Fibroblast of lung (primary cell): ENCODE data around the gene KRT38. TPM values are rescaled to one million over a fixed set of nuclear protein-coding genes. Genes with fewer than 3 reads are reported as not detected.

Experiments used
- DNase-seq, 2 donors: peaks; one replicate each; pipeline versions ENCODE4 v3.0.0 to v3.0.0-alpha.2; 2010; ENCODE audit warnings: low read depth in 2 of 2
- H2AFZ ChIP-seq: 2 replicates; pipeline ENCODE4 v1.5.1; 2012; ENCODE audit warnings: low read length, control low read depth, inconsistent platforms
- H3K27ac ChIP-seq: 2 replicates; pipeline ENCODE4 v1.5.1; 2011; ENCODE audit warnings: low read length, control low read depth; ENCODE audit not compliant: insufficient read depth
- H3K27me3 ChIP-seq: 2 replicates; pipeline ENCODE4 v1.5.1; 2011; ENCODE audit warnings: mild to moderate bottlenecking, low read length; ENCODE audit not compliant: control insufficient read depth, insufficient read depth
- H3K36me3 ChIP-seq: 2 replicates; pipeline ENCODE4 v1.5.1; 2011; ENCODE audit warnings: low read length; ENCODE audit not compliant: control insufficient read depth, insufficient read depth
- H3K4me1 ChIP-seq: 2 replicates; pipeline ENCODE4 v1.5.1; 2011; ENCODE audit warnings: low read length; ENCODE audit not compliant: control insufficient read depth, insufficient read depth; ENCODE audit errors: extremely low read depth
- H3K4me2 ChIP-seq: 2 replicates; pipeline ENCODE4 v1.5.1; 2011; ENCODE audit warnings: low read length, control low read depth; ENCODE audit not compliant: insufficient read depth; ENCODE audit errors: extremely low read depth
- H3K4me3 ChIP-seq, 4 experiments: fragments of 200-600 bp in 1 of 4; sonication (generic) in 1 of 4; replicated peaks in 1 of 4; 2 replicates each; pipeline ENCODE4 v1.5.1; 2011 to 2016; ENCODE audit warnings: low read length in 4 of 4, low read depth in 3 of 4, mild to moderate bottlenecking in 3 of 4, control low read depth in 2 of 4, inconsistent platforms in 1 of 4, mixed read lengths in 1 of 4; ENCODE audit not compliant: insufficient read depth in 1 of 4; ENCODE audit errors: control extremely low read depth in 1 of 4
- H3K79me2 ChIP-seq: 2 replicates; pipeline ENCODE4 v1.5.1; 2012; ENCODE audit warnings: mild to moderate bottlenecking, low read length, inconsistent platforms; ENCODE audit not compliant: control insufficient read depth, insufficient read depth
- H3K9ac ChIP-seq: 2 replicates; pipeline ENCODE4 v1.5.1; 2011; ENCODE audit warnings: mild to moderate bottlenecking, low read length, control low read depth; ENCODE audit not compliant: insufficient read depth
- H3K9me3 ChIP-seq: 2 replicates; pipeline ENCODE4 v1.5.1; 2012; ENCODE audit warnings: low read depth, low read length; ENCODE audit not compliant: control insufficient read depth, insufficient read depth
- H4K20me1 ChIP-seq: 2 replicates; pipeline ENCODE4 v1.5.1; 2011; ENCODE audit warnings: low read length; ENCODE audit not compliant: control insufficient read depth, insufficient read depth; ENCODE audit errors: extremely low read depth
- EZH2 ChIP-seq: IDR thresholded peaks from 2 replicates; pipeline ENCODE4 v1.5.1; 2012; ENCODE audit warnings: low read length, control low read depth, mild to moderate bottlenecking; ENCODE audit errors: missing control alignments
- polyA plus RNA-seq, 2 donors: library from polyadenylated mRNA; depleted of rRNA in 1 of 2; stranded (reverse) in 1 of 2; unstranded in 1 of 2; fragments of >200 nt; gene quantifications; 2 replicates each; pipeline ENCODE4 v1.2.1, GENCODE V29; 2011 to 2012; ENCODE audit warnings: missing spikeins in 1 of 2
- total RNA-seq: library from RNA; depleted of rRNA; stranded (reverse); fragments of >200 nt; gene quantifications from 2 replicates; pipeline ENCODE4 v1.2.1, GENCODE V29; 2014
- TF ChIP-seq, protein P1 (sequence below), 2 donors: IDR thresholded peaks in 1 of 2; conservative IDR thresholded peaks in 1 of 2; 1 replicate in 1 of 2; 2 replicates in 1 of 2; pipeline ENCODE4 v1.5.1; 2011 to 2012; ENCODE audit warnings: low read length in 2 of 2, control low read depth in 1 of 2, inconsistent platforms in 1 of 2, low read depth in 1 of 2, mild to moderate bottlenecking in 1 of 2

The KRT38 gene
- total and polyA plus RNA-seq, 2 donors (not counting 1 experiment from before 2014, with no cell fraction given): under 0.01 to 0.02 TPM

DNA sequence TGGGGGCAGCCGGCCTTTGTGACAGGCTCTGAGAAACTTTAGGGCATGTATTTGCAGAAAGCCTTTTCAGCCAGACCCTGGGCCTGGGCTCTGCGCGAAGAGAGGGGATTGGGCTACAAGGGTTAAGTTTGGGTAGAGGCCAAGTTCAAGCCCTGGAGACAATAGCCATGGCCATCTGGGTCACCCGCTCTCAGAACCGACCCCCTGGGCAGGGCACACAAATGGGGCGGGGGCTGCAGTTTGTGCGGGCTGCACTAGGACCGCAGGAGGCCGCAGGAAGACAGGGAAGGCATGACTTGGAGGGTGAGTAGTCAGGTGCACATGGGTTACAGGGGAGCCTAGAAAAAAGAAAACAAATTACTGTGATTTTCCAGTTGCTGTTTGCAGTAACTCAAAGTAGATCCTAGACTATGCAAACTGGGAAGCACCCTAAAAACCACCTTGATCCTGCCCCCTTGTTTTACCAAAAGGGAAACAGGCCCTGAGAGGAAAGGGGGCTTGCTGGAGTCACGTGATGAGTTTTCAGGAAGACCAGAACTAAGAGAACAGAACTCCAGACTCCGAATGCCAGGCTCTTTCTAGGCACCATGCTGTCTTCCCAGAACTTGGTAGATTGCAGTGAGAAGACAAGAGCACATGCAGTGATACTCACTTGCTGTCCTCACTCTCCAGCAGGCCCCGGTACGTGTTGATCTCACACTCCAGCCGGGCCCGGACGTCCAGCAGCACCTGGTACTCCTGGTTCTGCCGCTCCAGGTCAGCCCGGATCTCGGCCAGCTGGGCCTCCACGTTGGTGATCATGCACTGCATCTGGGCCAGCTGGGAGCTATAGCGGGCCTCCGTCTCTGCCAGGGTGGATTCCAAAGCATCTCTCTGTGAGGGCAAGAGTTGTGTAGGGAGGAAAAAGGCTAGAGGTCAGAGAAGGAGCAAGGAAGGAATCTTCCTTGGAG is 36.4 kb upstream of the KRT38 start:
- Histone ChIP-seq H3K27me3 (peaks cover 7% of the 10 kb centered on the region), H3K36me3 (no peaks in the 10 kb centered on the region), H3K79me2 (no peaks in the 10 kb centered on the region), H3K27ac (no peak overlapping the region), H3K4me3 (no peak overlapping the region), H3K9ac (no peak overlapping the region), H3K9me3 (no peaks in the 10 kb centered on the region), H3K4me1 (no peaks in the 10 kb centered on the region), H3K4me2 (no peak overlapping the region), H2AFZ (no peak overlapping the region), H4K20me1 (no peaks in the 10 kb centered on the region)
- no peak for DNase-seq
- TF ChIP-seq, protein P1, sequence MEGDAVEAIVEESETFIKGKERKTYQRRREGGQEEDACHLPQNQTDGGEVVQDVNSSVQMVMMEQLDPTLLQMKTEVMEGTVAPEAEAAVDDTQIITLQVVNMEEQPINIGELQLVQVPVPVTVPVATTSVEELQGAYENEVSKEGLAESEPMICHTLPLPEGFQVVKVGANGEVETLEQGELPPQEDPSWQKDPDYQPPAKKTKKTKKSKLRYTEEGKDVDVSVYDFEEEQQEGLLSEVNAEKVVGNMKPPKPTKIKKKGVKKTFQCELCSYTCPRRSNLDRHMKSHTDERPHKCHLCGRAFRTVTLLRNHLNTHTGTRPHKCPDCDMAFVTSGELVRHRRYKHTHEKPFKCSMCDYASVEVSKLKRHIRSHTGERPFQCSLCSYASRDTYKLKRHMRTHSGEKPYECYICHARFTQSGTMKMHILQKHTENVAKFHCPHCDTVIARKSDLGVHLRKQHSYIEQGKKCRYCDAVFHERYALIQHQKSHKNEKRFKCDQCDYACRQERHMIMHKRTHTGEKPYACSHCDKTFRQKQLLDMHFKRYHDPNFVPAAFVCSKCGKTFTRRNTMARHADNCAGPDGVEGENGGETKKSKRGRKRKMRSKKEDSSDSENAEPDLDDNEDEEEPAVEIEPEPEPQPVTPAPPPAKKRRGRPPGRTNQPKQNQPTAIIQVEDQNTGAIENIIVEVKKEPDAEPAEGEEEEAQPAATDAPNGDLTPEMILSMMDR (conservative IDR thresholded peaks at IDR 0.05 in 1 of 2, IDR thresholded peaks at IDR 0.05 in 1 of 2; ENCODE audit: low read depth in 1 of 2, low read length in 2 of 2): no peak
- TF ChIP-seq EZH2: no peak

DNA sequence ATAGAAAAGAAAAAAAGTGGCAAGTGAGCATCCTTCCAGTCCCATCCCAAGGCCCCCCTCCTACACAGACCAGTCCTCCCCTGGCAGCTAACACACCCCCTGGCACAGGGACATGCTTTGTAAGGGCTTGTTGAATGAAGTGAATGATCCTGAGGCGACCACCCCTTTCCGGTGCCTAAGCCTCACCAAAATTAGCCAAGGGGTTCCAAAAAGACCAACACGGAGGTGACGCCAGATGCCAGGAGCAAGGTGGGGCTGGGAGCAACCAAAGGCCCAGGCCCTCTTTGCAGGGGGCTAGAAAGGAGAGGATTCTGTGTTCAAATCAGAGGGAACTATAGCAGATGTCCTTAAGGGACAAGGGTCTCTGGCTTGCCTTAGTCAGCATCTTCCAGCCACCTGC is 34.6 kb upstream of the KRT38 start:
- Histone ChIP-seq H3K4me1 (no peaks in the 10 kb centered on the region), H3K79me2 (no peaks in the 10 kb centered on the region), H3K4me2 (no peak overlapping the region), H3K4me3 (no peak overlapping the region), H3K9ac (no peak overlapping the region), H3K27ac (no peak overlapping the region), H3K9me3 (no peaks in the 10 kb centered on the region), H4K20me1 (no peaks in the 10 kb centered on the region), H2AFZ (no peak overlapping the region), H3K36me3 (no peaks in the 10 kb centered on the region), H3K27me3 (no peaks in the 10 kb centered on the region)
- no peak for DNase-seq
- TF ChIP-seq, protein P1 (conservative IDR thresholded peaks at IDR 0.05 in 1 of 2, IDR thresholded peaks at IDR 0.05 in 1 of 2; ENCODE audit: low read depth in 1 of 2, low read length in 2 of 2): no peak
- TF ChIP-seq EZH2: no peak

DNA sequence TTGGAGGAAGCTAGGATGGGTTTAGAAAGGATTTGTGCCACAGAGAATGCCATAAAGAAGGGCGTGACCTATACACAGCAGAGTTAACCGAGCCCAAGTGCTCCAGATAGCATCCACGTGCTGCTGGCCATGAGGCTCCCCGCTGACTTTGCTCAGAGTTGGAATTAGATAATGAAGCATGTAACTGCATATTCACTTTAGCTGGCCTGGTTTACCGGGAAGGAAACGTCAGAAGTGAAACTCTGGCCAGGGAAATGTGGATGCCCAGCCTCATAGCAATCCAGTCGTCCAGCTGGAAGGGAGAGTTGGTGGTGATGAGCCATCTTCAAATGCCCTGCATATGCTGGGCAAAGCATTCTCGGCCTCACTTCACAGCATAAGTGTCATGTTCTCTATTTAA is 34.1 kb upstream of the KRT38 start:
- no peak for TF ChIP-seq EZH2
- Histone ChIP-seq H3K79me2 (no peaks in the 10 kb centered on the region), H3K4me2 (no peak overlapping the region), H3K9ac (no peak overlapping the region), H3K36me3 (no peaks in the 10 kb centered on the region), H3K27me3 (no peaks in the 10 kb centered on the region), H3K4me3 (no peak overlapping the region), H3K4me1 (no peaks in the 10 kb centered on the region), H2AFZ (no peak overlapping the region), H3K27ac (no peak overlapping the region), H4K20me1 (no peaks in the 10 kb centered on the region), H3K9me3 (no peaks in the 10 kb centered on the region)
- no peak for DNase-seq
